Suprapubic skin (tissue), 4 donors: ENCODE measurements around the gene ZNF689. TPM values are rescaled to one million over a fixed set of nuclear protein-coding genes. Genes with fewer than 3 reads are reported as not detected.

Experiments
- DNase-seq, 2 donors: peaks; one replicate each; pipeline ENCODE4 v3.0.0-alpha.2; 2019; ENCODE audit warnings: low spot score in 2 of 2
- H3K27ac ChIP-seq: fragments of 200-600 bp; sonication (generic); one replicate; pipeline ENCODE4 v1.5.1; 2019
- H3K27me3 ChIP-seq: fragments of 200-600 bp; sonication (generic); one replicate; pipeline ENCODE4 v1.5.1; 2019
- H3K36me3 ChIP-seq: fragments of 200-600 bp; sonication (generic); one replicate; pipeline ENCODE4 v1.5.1; 2019
- H3K4me1 ChIP-seq: fragments of 200-600 bp; sonication (generic); one replicate; pipeline ENCODE4 v1.5.1; 2019
- H3K4me3 ChIP-seq: fragments of 200-600 bp; sonication (generic); one replicate; pipeline ENCODE4 v1.5.1; 2019; ENCODE audit warnings: mild to moderate bottlenecking
- H3K9me3 ChIP-seq: fragments of 200-600 bp; sonication (generic); one replicate; pipeline ENCODE4 v1.5.1; 2019
- CTCF ChIP-seq, 2 donors: fragments of 200-600 bp in 1 of 2; fragments of 450-650 bp in 1 of 2; sonication (generic) in 1 of 2; IDR thresholded peaks; one replicate each; pipeline ENCODE4 v1.5.1; 2016 to 2019; ENCODE audit warnings: antibody characterized with exemption in 2 of 2, mild to moderate bottlenecking in 1 of 2, moderate library complexity in 1 of 2
- EP300 ChIP-seq: sonication (generic); formaldehyde crosslinking; IDR thresholded peaks from one replicate; pipeline ENCODE4 v1.6.1; 2017; ENCODE audit warnings: antibody characterized with exemption
- POLR2A ChIP-seq, 2 donors: fragments of 450-650 bp; IDR thresholded peaks; one replicate each; pipeline ENCODE4 v1.6.1; 2017; ENCODE audit warnings: antibody characterized with exemption in 2 of 2, mild to moderate bottlenecking in 2 of 2, moderate library complexity in 2 of 2
- POLR2AphosphoS5 ChIP-seq, 3 donors: sonication (generic); formaldehyde crosslinking; IDR thresholded peaks; one replicate each; pipeline ENCODE4 v1.6.1; 2017; ENCODE audit warnings: antibody characterized with exemption in 3 of 3
- WGBS: methylation state at CpG from one replicate; pipeline ENCODE4 v1.1.5; 2018; 5-methylcytosine and 5-hydroxymethylcytosine counted together
- total RNA-seq, 4 donors: library from RNA; depleted of rRNA; stranded (reverse); fragments of >200 nt; gene quantifications; one replicate each; pipeline ENCODE4 v1.1.0, GENCODE V29; 2016

Gene ZNF689
- total RNA-seq, 4 donors from 2014 or later = 5.3 to 11.2 (median 6.0) TPM

- no peak for DNase-seq
- Histone ChIP-seq H3K27ac (no peak overlapping the region), H3K36me3 (no peaks in the 10 kb centered on the region), H3K27me3 (no peaks in the 10 kb centered on the region), H3K4me1 (peaks cover 8% of the 10 kb centered on the region), H3K4me3 (no peak overlapping the region), H3K9me3 (no peaks in the 10 kb centered on the region)
- 63% methylated on average over 10 of the region's 10 CpGs for WGBS
- TF ChIP-seq POLR2A (IDR thresholded peaks at IDR 0.05) (no peak), POLR2AphosphoS5 (IDR thresholded peaks at IDR 0.05) (no peak), EP300 (no peak), CTCF (IDR thresholded peaks at IDR 0.05) (no peak)
These were observed 12.4 kb upstream of the ZNF689 start for GRCh38 chr16:30622455-30623032.

- no peaks in the 10 kb centered on the region for H3K36me3 ChIP-seq
- H3K4me1 ChIP-seq = peaks cover 8% of the 10 kb centered on the region
- no peak overlapping the region for H3K4me3 ChIP-seq
- no peak overlapping the region for H3K27ac ChIP-seq
- 73% methylated on average over 5 of the region's 5 CpGs for WGBS
- H3K9me3 ChIP-seq = no peaks in the 10 kb centered on the region
- H3K27me3 ChIP-seq = no peaks in the 10 kb centered on the region
- TF ChIP-seq POLR2AphosphoS5 (IDR thresholded peaks at IDR 0.05) = no peak
- no peak for TF ChIP-seq EP300
- no peak for TF ChIP-seq CTCF (IDR thresholded peaks at IDR 0.05)
- no peak for TF ChIP-seq POLR2A (IDR thresholded peaks at IDR 0.05)
- DNase-seq = no peak
These were observed 11.6 kb upstream of the ZNF689 start for GRCh38 chr16:30621765-30622164.

GRCh38 chr16:30620169-30620568 is 10.0 kb upstream of the ZNF689 start:
- peaks cover 11% of the 10 kb centered on the region for H3K4me1 ChIP-seq
- no peaks in the 10 kb centered on the region for H3K36me3 ChIP-seq
- DNase-seq = no peak
- 59% methylated on average over 3 of the region's 3 CpGs for WGBS
- H3K4me3 ChIP-seq = no peak overlapping the region
- H3K27ac ChIP-seq = no peak overlapping the region
- H3K27me3 ChIP-seq = no peaks in the 10 kb centered on the region
- TF ChIP-seq EP300 (no peak), POLR2A (IDR thresholded peaks at IDR 0.05) (no peak), POLR2AphosphoS5 (IDR thresholded peaks at IDR 0.05) (no peak), CTCF (IDR thresholded peaks at IDR 0.05) (no peak)
- H3K9me3 ChIP-seq = no peaks in the 10 kb centered on the region

- H3K4me3 ChIP-seq = no peak overlapping the region
- H3K27ac ChIP-seq = no peak overlapping the region
- TF ChIP-seq POLR2A (IDR thresholded peaks at IDR 0.05) = no peak
- TF ChIP-seq POLR2AphosphoS5 (IDR thresholded peaks at IDR 0.05) = no peak
- no peak for TF ChIP-seq EP300
- no peak for TF ChIP-seq CTCF (IDR thresholded peaks at IDR 0.05)
- H3K4me1 ChIP-seq = peaks cover 12% of the 10 kb centered on the region
- no peaks in the 10 kb centered on the region for H3K9me3 ChIP-seq
- no peaks in the 10 kb centered on the region for H3K27me3 ChIP-seq
- DNase-seq = no peak
- no peaks in the 10 kb centered on the region for H3K36me3 ChIP-seq
- 89% methylated on average over 5 of the region's 5 CpGs for WGBS
These were observed 9.4 kb upstream of the ZNF689 start for GRCh38 chr16:30619638-30620037.

- no peaks in the 10 kb centered on the region for H3K27me3 ChIP-seq
- H3K4me3 ChIP-seq = no peak overlapping the region
- H3K4me1 ChIP-seq = peaks cover 12% of the 10 kb centered on the region
- H3K9me3 ChIP-seq = no peaks in the 10 kb centered on the region
- no peak for TF ChIP-seq POLR2A (IDR thresholded peaks at IDR 0.05)
- no peak for TF ChIP-seq EP300
- TF ChIP-seq CTCF (IDR thresholded peaks at IDR 0.05) = no peak
- TF ChIP-seq POLR2AphosphoS5 (IDR thresholded peaks at IDR 0.05) = no peak
- H3K27ac ChIP-seq = no peak overlapping the region
- WGBS = 60% methylated on average over 4 of the region's 4 CpGs
- no peaks in the 10 kb centered on the region for H3K36me3 ChIP-seq
- DNase-seq = no peak
These were observed 9.0 kb upstream of the ZNF689 start for GRCh38 chr16:30619202-30619601.
